HG02798 (cell line): ENCODE data around the gene UBAP2L.

Source experiments
- ATAC-seq: cut with Tn5 transposase; IDR thresholded peaks from one replicate; pipeline ENCODE4 v1.9.1; 2021; ENCODE audit warnings: mild to moderate bottlenecking; ENCODE audit not compliant: unreplicated experiment, poor library complexity

UBAP2L gene

GRCh38 chr1:154220071-154220969, at the start of gene UBAP2L:
UBAP2L (plus strand) TSS chr1:154220955; CDS start chr1:154225124, 4,169 bp downstream.
- ATAC-seq: peak; percentile 96

GRCh38 chr1:154171223-154171583, 49.6 kb upstream of the UBAP2L start:
- no peak for ATAC-seq

- ATAC-seq: no peak
Observed at GRCh38 chr1:154171880-154172279, 48.9 kb upstream of the UBAP2L start.

- ATAC-seq: peak; percentile 57
Observed at GRCh38 chr1:154174654-154175053, 46.1 kb upstream of the UBAP2L start.

- ATAC-seq: no peak
Observed at GRCh38 chr1:154176337-154176736, 44.4 kb upstream of the UBAP2L start.

GRCh38 chr1:154178013-154178412, 42.7 kb upstream of the UBAP2L start:
- no peak for ATAC-seq

GRCh38 chr1:154178911-154179811, 41.6 kb upstream of the UBAP2L start:
- ATAC-seq: no peak

- no peak for ATAC-seq
Observed at GRCh38 chr1:154179946-154180687, 40.6 kb upstream of the UBAP2L start.

- ATAC-seq: no peak
Observed at GRCh38 chr1:154181944-154182343, 38.8 kb upstream of the UBAP2L start.

- ATAC-seq: peak; percentile 64
Observed at GRCh38 chr1:154182344-154183045, 38.3 kb upstream of the UBAP2L start.

- ATAC-seq: peak; percentile 85
Observed at GRCh38 chr1:154183046-154183915, 37.5 kb upstream of the UBAP2L start.

GRCh38 chr1:154186177-154186576, 34.6 kb upstream of the UBAP2L start:
- ATAC-seq: no peak

GRCh38 chr1:154186852-154187501, 33.8 kb upstream of the UBAP2L start:
- ATAC-seq: no peak

- no peak for ATAC-seq
Observed at GRCh38 chr1:154190550-154190949, 30.2 kb upstream of the UBAP2L start.

- no peak for ATAC-seq
Observed at GRCh38 chr1:154191990-154192461, 28.7 kb upstream of the UBAP2L start, which contains the start of gene TPM3. TPM3 (minus strand) TSS chr1:154192100; CDS start chr1:154192018, 82 bp downstream.

GRCh38 chr1:154192476-154192875, 28.3 kb upstream of the UBAP2L start:
- no peak for ATAC-seq

GRCh38 chr1:154193821-154194220, 26.9 kb upstream of the UBAP2L start:
- no peak for ATAC-seq
